Measurements from ENCODE around the gene CLEC7A. TPM values are rescaled to one million over a fixed set of nuclear protein-coding genes. Genes with fewer than 3 reads are reported as not detected.

Gene CLEC7A
- polyA plus RNA-seq, 1 donor from 2014 or later: not detected

GRCh38 chr12:10070380-10070779, 59.6 kb downstream of the CLEC7A start:
- Histone ChIP-seq H3K9me3 (ENCODE audit: low read length) (no peaks in the 10 kb centered on the region), H3F3A (ENCODE audit: insufficient read depth, low read length, poor library complexity, severe bottlenecking) (no peaks in the 10 kb centered on the region), H3K9ac (ENCODE audit: low read length) (no peak overlapping the region), H3K4me2 (ENCODE audit: low read length) (no peak overlapping the region), H3K27ac (ENCODE audit: low read length) (no peak overlapping the region), H3K27me3 (ENCODE audit: insufficient read depth, low read depth, low read length) (no peaks in the 10 kb centered on the region), H2AFZ (ENCODE audit: low read depth, low read length) (no peak overlapping the region), H3K4me3 (ENCODE audit: low read length) (no peak overlapping the region), H3K9me2 (ENCODE audit: insufficient read depth, low read length) (no peaks in the 10 kb centered on the region), H3K36me3 (ENCODE audit: insufficient read depth, low read length) (no peaks in the 10 kb centered on the region), H4K20me1 (ENCODE audit: insufficient read depth) (no peaks in the 10 kb centered on the region), H3K79me2 (replicated peaks; ENCODE audit: insufficient read depth, low read length) (no peaks in the 10 kb centered on the region)
- TF ChIP-seq CTCF (IDR thresholded peaks at IDR 0.05; ENCODE audit: poor library complexity, severe bottlenecking) (no peak), RAD21 (conservative IDR thresholded peaks at IDR 0.05) (no peak), REST (IDR thresholded peaks at IDR 0.05; ENCODE audit: borderline replicate concordance) (no peak), TAF1 (IDR thresholded peaks at IDR 0.05; ENCODE audit: low read depth) (no peak), SMC3 (conservative IDR thresholded peaks at IDR 0.05; ENCODE audit: poor library complexity) (no peak), EZH2 (IDR thresholded peaks at IDR 0.05; ENCODE audit: borderline replicate concordance, insufficient read depth, low read length, poor library complexity, severe bottlenecking) (no peak), EP300 (conservative IDR thresholded peaks at IDR 0.05; ENCODE audit: poor library complexity, severe bottlenecking) (no peak), MXI1 (conservative IDR thresholded peaks at IDR 0.05; ENCODE audit: poor library complexity, severe bottlenecking) (no peak), POLR2AphosphoS5 (IDR thresholded peaks at IDR 0.05) (no peak)

- Histone ChIP-seq H3K9me2 (ENCODE audit: insufficient read depth, low read length) (no peaks in the 10 kb centered on the region), H3K27ac (ENCODE audit: low read length) (no peak overlapping the region), H4K20me1 (ENCODE audit: insufficient read depth) (no peaks in the 10 kb centered on the region), H3K4me2 (ENCODE audit: low read length) (no peak overlapping the region), H3K27me3 (ENCODE audit: insufficient read depth, low read depth, low read length) (no peaks in the 10 kb centered on the region), H3K36me3 (ENCODE audit: insufficient read depth, low read length) (no peaks in the 10 kb centered on the region), H3K4me3 (ENCODE audit: low read length) (no peak overlapping the region), H3K79me2 (replicated peaks; ENCODE audit: insufficient read depth, low read length) (no peaks in the 10 kb centered on the region), H3K9me3 (ENCODE audit: low read length) (no peaks in the 10 kb centered on the region), H3F3A (ENCODE audit: insufficient read depth, low read length, poor library complexity, severe bottlenecking) (no peaks in the 10 kb centered on the region), H3K9ac (ENCODE audit: low read length) (no peak overlapping the region), H2AFZ (ENCODE audit: low read depth, low read length) (no peak overlapping the region)
- TF ChIP-seq REST (IDR thresholded peaks at IDR 0.05; ENCODE audit: borderline replicate concordance) (no peak), POLR2AphosphoS5 (IDR thresholded peaks at IDR 0.05) (no peak), EP300 (conservative IDR thresholded peaks at IDR 0.05; ENCODE audit: poor library complexity, severe bottlenecking) (no peak), CTCF (IDR thresholded peaks at IDR 0.05; ENCODE audit: poor library complexity, severe bottlenecking) (no peak), RAD21 (conservative IDR thresholded peaks at IDR 0.05) (no peak), MXI1 (conservative IDR thresholded peaks at IDR 0.05; ENCODE audit: poor library complexity, severe bottlenecking) (no peak), TAF1 (IDR thresholded peaks at IDR 0.05; ENCODE audit: low read depth) (no peak), SMC3 (conservative IDR thresholded peaks at IDR 0.05; ENCODE audit: poor library complexity) (no peak), EZH2 (IDR thresholded peaks at IDR 0.05; ENCODE audit: borderline replicate concordance, insufficient read depth, low read length, poor library complexity, severe bottlenecking) (no peak)
Observed at GRCh38 chr12:10069976-10070375, 60.0 kb downstream of the CLEC7A start.

Data from neural cell (in vitro differentiated cells).